ENCODE data around the gene FGGY.
"Not testable (repeated sequence)": the region's sequence is repeated elsewhere in the genome, so short reads cannot be mapped to it uniquely, and the experiment has no call there.

Gene FGGY

DNA sequence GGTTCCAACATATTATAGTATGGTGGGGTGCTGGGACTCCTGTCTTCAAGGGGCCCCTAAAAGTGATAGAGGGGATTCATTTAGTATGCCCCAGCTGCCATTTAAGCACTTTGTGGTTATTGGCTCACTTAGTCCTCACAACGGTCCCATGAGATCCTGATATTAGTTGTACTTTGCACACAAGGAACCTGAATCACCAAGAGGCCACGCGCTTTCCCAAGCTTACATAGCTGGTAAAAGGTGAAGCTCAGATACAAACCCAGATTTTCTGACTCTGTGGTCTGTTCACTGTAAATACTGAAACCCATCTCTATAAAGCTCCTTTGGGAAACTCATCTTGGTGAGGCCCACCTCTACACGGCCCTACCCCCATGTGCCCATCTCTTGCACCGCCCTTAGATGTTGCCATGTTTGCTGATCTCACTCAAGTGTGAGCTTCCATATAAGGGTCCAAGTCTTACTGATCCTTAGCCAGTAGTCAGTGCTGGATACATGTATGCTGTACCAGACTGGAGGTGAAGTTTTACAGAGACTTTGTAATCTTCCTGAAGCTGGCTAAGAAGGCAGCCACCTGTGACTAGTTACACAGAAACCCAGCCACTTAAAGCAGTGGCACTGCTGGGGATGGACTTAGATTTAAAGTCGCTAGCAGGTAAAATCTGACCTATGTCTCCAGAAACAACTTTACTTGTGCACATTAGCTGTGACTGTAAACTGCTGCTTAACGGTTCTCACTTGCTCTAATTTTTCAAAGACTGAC, 393.5 kb downstream of the FGGY start:
- DNase-seq = no peak

DNA sequence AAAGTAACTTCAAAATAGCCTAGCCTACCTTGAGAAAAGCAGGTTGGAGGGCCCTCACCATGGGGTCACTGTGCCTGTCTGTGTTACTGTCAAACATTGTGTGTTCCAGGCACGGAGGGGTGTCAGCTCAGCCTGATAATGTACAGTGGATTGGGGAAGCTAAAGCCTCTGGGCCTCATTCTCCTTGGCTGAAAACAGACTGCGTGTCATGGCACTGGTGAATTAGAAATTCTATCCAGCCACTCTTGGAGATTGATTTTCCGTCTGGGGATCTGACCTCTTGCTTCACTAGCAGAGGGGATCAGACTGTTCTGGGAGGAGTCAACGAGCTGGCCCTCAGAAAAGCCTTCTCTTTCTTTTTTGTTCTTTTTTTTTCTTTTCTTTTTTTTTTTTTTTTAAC, 394.4 kb downstream of the FGGY start:
- no peak for DNase-seq

DNA sequence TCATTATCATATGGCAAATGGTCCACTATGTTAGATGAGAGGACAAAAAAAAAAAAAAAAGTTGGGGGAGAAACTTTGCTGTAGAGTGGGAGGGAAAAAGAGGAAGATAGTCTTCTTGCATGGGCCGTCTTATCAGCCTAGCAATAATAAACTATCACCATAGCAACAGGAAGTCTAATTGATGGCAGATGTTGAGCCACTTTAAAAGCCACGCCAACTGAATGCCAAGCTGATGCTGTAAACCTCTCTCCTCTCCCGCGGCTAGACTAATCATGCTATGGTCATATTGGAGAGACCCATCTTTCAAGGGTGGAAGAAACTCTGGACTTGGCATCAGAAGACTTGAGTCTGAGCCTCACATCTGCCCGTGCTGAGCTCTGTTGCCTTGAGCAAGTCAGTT, 395.7 kb downstream of the FGGY start:
- peak; percentile 28 for DNase-seq

DNA sequence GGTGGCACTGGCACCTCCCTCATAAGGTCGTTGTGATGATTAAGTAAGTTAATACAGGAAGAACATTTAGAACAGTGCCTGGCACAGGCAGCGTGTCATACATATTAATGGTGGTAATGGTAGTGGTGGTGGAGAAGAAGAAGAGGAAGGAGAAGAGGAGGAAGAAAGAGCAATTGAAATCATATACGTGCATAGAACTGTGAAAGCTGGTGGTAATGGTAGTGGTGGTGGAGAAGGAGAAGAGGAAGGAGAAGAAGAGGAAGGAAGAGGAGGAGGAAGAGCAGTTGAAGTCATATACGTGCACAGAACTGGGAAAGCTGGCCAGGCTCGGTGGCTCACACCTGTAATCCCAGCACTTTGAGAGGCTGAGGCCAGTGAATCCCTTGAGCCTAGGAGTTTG, 396.5 kb downstream of the FGGY start:
- DNase-seq = no peak

DNA sequence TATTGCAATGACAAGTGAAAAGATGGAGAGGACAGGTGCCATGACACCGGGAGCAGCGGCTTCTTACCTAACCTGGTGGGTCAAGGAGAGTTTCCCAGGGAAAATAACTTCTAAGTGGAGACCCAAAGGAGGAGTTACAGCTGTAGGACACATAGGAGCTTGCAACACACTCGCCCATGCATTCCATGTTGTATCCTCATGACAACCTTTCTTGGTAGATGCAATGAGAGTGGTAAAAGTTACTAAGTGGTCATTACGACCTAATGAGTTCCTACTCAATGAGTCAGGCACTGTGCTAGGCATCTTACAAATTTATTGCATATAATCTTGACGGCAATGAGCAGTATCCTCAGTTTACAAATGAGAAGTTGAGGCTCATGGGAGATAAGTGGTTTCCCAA, 398.4 kb downstream of the FGGY start:
- DNase-seq = peak; percentile 15

DNA sequence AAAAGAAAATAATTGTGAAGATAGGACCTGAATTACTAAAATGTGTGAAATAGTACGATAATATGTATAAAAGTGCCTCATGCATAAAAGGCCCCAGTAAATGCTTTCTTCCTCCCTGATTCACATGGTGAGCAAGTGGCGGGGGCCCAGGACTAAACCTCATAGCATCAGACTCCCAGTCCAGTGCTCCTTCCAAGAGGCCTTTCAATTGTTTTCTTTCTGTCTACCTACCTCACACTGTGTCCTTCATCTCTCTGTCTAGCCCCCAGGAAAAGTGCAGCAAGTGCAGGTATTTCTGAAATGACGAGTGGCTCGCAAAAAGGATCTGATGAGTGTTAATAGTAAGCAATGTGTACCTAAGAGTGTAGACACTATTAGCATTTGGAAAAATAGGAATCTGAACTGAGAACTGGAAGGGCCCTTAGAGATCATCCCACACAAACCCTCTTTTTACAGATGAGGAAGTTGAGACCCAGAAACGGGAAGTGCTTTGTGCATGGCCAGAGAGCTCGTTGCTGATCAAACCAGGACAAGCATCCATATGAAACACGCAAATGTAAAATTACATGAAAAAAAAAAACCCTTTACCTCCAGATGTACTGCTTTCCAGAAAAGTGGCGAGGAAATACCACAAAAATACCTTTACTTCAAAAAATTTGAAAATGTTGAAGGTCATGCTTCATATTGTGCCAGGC, 399.7 kb downstream of the FGGY start:
- no peak for DNase-seq

DNA sequence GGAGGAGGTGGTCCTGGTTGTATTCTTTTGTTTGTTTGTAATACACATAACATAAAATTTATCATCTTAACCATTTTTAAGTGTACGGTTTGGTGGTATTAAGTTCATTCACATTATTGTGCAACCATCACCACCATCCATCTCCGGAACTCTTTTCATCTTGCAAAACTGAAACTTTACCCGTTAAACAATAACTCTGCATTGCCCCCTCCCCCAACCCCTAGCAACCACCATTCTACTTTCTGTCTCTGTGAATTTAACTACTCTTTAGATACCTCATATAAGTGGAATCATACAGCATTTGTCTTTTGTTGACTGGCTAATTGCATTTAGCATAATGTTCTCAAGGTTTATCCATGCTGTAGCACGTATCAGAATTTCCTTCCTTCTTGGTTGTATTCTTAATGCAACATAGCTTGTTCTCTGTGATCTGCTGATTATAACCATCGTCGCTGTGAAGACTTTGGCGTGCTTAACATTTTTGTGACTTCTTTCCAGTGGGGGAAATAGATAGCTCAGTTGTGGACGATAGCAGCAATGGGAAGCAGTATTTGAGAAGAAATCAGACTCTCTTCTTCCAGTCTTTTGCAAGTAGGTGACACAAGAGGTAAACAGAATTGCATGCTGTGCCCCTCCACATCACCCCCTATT, 400.4 kb downstream of the FGGY start:
- no peak for DNase-seq

DNA sequence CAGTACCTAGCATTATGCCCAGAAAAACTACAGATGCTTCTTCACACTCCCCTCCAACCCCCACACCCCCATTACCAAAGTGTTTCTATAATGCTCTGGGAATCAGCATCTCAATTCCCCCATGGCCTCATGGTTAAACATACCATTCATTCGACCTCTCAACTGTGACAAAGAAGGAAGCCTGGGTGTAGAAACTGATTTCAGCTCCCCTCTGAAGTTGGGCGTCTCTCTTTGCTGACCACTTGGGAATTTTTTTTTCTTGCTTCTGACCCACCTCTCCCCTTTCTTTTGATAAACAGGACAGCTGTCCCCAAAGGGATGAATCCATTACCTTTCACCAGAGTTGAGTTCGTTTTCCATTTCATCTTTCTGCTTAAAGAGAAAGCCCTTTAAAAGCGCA, 401.5 kb downstream of the FGGY start:
- DNase-seq = no peak

DNA sequence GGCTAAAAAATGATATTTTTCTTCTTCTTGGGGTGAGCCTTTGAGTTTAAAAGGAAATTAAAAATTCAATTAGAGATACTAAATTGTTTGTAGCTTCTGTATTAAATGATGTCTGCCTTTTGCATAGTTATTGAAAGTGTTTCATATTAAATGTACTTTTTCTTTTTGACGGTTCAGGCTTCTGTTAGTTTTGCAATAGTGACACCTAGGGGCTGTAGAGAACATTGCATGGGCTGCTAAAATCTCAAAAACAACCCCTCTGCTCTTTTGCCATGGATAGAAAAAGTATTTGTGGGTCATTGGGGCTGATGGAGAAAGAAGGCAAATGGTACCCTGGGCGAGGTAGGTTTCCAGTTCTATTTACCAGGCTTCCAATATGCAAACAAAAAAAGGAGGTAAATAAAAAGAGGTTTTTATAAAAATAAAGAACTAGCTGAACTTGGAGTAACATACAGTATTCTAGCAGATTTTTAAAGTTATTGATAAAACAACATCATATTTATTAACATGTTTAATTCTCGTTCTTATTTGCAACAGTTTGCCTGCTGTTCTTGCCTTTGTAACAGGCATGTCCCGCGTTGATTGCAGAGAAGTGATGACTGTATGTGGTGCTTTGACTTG, 402.4 kb downstream of the FGGY start:
- peak; percentile 51 for DNase-seq

DNA sequence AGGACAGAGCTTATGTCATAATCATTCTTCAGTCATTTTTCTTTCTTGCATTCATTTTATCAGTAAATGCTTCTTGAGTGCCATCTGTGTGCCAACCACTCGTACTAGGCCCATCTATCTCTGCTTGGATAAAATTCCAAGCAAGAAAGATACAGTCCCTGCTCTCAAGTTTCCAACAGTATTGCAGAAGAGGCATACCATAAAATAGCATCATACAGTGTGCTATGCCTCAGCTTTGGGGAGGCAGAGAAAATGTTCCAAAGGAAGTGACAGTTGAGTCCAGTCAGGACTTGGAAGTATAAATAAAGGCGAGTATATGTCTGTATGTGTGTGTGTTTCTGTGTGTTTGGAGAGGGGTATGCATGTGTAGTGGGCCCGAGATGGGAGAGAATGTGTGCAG, 404.5 kb downstream of the FGGY start:
- DNase-seq = peak; percentile 44

DNA sequence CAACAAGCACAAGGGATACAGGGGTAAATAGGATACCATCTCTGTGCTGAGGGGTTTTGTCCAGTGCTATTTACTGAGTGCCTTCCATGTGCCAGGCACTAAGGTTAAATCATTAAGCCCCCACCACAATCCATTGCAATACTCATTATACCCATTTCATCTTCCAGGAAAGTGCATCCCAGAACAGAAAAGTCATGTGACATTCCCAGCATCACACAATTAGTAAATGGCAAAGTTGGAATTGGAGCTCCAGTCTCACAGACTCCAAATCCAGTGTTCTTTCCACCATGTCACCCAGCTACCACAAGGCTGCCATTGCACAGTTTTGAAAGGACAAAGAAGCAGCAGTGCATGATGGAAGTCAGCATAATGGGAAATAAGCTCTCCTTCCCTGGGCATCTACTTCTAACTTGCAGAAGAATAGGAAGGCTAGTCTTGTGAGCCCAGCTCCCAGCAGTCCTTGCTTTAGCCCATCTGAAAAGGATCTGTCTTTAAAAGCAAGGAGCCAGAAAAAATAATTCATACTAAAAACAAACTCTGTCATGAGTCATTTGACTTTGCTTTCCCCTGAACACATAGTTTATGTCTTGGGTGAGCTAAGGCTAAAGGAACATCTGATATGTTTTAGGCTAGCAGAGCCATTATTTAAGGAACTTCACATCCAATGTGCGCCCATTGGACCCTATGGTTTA, 406.5 kb downstream of the FGGY start:
- peak; percentile 78 for DNase-seq

DNA sequence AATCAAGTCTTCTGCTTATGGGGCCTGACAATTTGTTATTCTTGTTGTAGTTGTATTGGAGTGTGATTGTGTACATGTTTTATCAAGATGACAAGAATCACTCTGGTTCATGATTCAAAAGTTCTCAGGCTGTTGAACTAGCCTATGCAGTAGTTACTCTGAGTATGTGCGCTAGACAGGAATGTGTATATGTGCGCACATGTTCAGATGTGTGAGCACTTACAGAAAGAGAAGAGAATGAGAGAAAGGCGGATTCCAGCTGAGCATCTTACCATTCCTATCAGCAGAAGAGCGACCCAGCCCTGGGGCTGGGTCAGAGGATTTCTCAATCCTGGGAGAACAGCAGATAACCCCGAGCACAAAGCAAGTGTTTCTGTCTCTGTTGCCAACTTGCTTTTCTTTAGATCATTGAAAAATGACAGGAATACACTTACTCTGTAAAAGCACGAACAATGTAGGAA, 407.1 kb downstream of the FGGY start:
- no peak for DNase-seq

DNA sequence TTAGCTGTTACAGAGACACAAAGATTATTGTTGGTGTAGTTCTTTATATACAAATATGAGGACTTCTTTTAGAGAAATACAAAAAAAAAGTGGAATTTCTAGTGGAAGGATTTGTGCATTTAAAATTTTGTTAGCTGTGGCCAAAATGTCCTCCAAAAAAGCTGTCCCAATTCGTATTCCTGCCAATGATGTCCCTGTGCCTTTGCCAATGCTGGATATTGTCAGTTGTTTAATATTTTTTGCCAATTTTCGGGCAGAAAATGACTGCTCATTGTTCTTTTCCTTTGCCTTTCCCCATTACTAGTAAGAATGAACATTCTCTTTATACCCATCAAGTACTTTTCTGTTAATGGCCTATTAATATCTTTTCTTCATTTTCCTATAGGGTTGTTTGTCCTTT, 407.8 kb downstream of the FGGY start:
- DNase-seq = no peak

DNA sequence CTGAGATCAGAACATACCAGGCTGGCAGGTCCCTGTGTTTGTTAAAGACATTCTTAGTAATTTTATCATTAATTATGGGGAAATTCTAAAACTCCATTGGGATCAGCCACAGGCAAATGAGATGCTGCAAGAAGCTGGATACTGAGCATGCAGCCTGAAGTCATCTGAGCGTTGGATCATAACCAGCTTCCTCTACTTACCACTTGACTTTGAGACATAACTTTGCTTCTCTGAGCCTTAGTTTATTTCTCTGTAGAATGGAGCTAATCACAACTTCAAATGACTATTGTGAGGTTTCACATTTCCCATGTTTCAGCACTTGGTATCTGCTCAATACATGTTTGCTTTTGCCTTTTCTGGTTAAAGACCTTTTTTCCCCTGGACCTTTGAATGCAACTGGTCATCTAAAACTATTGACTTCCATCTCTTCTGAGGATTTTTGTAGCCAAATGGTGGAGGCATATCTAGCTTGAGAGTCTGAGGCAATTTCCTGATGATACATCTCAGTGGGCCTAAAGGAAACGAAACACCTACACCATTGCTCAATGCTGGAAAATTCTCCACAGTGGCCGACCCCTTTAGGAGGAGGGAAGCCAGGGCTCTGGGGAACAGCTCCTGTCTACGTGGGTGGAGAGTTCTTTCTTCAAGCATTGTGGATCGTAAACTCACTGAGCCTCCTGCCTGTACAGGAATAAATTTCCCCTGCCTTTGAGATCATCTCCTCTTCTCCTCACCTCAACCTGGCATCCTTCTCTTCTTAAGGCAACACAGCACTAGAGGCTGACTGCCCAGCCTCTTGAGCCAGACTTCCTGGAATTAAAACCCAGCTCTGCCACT, 408.8 kb downstream of the FGGY start:
- DNase-seq = peak; percentile 39

DNA sequence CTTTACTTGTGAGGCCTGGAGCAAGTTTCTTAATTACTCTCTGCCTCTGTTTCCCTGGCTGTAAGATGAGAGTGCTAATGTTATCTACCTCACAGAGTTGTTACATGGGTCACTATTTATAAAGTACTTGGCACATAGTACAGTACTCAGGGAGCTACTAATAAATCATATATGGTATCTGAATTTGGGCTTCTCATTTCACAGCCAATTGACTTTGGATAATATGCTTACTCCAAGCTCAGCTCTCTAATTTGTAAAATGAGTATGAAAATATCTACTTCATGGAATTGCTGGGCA, 409.4 kb downstream of the FGGY start:
- DNase-seq = no peak

DNA sequence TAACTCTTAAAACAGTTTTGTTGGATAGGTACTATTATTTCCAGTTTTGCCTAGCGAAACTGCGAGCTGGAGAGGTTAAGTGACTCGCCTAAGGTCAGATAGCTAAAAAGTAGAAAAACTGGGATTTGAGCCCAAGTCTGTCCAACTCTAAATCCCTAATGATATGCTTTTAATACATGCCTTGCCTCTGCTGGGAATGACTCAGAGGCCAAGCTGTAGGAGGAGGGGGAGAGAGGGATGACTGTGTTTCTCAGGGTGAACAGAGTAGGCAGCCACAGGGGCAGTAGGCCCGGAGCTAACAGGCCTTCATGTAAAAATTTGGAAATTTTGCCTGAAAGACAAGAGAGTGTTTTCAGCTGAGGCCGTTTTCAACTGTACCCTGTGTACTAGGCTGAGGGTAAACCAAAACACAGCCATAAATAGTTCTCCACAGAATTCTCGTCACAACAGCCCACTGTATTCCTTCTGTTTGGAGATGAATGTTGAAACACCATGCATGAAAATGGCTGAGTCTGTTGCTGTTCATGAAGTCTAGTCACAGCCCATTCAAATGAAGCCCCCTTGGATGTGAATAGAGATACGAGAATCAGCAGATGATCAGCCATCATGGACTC, 410.4 kb downstream of the FGGY start:
- peak; percentile 97 for DNase-seq

DNA sequence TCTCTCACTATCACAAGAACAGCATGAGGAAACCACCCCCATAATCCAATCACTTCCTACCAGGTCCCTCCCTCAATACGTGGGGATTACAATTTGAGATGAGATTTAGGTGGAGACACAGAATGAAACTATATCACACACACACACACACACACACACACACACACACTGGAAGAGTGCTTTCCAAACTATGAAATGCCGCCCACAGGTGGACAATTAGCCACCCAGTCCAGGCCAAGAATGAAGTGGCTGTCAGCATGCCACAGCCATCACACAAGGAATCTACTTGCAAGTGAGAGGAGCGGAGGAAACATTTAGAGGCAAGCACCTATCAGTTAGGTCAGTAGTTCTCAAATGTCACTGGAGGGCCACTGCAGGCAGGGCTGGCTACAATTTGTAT, 412.4 kb downstream of the FGGY start:
- no peak for DNase-seq

DNA sequence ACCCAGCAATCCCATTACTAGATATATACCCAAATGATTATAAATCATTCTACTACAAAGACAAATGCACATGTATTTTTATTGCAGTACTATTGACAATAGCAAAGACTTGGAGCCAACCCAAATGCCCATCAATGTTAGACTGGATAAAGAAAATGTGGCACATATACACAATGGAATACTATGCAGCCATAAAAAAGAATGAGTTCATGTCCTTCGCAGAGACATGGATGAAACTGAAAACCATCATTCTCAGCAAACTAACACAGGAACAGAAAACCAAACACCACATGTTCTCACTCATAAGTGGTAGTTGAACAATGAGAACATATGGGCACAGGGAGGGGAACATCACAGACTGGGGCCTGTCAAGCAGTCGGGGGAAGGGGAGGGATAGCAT, 414.0 kb downstream of the FGGY start:
- not testable (repeated sequence) for DNase-seq

DNA sequence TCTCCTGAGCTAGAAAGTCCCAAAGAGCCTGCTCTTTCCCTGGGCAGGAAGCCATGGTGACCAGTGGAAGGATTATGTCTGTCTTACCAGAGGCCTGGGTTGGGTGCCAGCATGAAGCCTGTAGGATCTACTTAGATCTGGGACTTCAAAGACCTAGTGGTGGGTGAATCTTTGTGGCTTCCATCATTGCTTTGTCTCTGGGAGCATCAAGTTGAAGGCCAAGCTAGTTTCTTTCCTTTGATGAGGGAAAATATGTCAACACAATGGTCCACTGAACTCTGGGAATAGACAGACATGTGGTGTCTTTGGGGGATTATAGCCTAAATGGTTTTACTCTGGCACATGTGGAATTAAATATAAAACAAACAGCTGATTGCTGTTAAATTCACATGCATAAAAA, 417.3 kb downstream of the FGGY start:
- no peak for DNase-seq

DNA sequence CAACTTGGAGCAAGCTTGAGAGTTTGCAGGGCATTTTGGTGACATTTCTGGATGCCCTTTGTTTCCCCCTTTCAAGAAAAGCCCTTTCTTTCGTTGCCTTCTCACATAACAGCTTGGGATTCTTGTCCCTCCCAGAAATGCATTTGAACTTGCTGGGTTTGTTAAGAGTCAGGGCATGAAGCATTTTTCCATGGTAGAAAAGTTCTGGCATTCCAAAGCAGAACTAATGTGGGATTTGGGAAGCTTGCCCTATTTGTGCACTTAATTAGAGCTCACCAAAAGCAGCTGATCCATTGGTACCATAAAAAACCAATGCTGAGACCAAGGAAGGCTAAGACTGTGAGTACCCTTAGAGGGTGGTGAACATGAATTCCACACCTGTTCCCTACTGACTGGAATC, 418.1 kb downstream of the FGGY start:
- DNase-seq = no peak

DNA sequence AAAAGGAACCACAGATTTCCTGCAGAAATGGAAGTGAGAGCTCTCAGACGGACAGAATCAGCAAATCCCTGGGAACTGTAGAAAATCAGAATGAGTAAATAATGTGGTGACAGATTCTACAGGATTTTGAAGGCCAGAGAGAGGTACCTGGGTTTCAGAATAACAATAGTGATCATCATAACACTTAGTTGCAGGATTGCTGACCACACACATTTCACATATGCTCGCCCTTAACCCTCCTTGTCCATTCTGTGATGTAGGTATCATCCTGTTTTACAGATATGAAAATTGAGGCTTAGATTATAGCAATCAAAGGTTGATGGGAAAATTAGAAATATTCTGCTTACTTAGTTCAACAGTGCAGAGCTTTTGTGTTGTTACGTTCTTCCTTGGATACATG, 419.9 kb downstream of the FGGY start:
- DNase-seq = no peak
